HG03520 (cell line): ENCODE data around the gene SMIM12.
"Not testable (repeated sequence)": the region's sequence is repeated elsewhere in the genome, so short reads cannot be mapped to it uniquely, and the experiment has no call there.

ENCODE experiments used
- ATAC-seq: cut with Tn5 transposase; IDR thresholded peaks from one replicate; pipeline ENCODE4 v1.9.1; 2021; ENCODE audit warnings: mild to moderate bottlenecking, moderate library complexity; ENCODE audit not compliant: unreplicated experiment

Gene SMIM12

DNA sequence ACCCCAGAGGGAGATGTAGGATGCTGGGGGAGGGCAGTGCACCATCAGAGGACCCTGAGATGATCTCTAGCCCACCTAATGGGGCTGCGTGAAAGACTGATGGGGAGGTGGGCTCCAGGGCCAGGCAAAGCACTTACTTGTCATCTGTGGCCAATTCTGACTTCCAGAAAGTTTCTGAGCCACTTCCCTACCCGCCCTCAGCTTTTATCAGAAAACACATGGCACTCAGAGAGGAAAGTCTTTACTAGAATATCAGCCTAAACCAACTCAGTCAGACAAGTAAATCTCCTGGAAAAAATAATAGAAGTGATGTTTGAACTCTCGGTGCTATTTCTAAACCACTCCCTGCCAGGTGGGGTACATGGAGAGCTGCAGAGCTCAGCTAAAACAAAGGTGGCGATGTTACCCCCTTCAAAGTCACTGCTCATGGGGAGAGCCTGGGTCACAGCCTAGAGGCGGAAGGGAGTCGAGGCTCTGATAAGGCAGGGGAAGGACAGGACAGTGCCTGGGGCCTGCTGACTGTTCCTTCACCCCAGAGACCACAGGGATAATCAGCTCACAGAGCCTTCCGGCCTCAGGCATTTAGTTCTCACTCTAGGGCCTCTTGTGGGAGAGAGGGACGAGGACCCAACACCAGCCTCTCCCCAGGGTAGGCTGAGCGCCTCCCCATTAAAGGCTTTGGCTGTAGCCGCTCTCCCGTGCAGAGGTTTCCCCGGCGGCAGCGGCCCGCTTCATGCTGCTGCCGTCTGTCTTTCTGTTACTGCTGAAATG, 14.2 kb downstream of the SMIM12 start:
- ATAC-seq = no peak

DNA sequence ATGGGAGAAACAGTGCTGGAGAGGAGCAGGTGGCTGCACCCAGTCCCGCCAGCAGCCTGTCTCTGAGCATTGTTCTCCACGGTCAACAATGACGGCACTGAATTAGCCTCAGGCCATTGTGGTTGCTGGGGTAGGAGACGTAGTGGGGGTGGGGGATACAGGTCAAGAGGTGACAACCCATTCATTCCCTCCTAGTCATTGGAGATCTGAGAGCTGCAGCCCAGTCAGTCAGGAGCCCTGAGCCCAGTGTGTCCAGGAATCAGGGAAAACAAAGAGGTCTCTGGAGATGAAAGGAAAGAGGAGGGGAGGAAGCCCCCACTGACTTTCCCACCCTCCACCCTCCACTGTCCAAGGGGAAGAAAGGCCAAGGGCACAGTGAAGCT, 15.3 kb downstream of the SMIM12 start:
- ATAC-seq = no peak

DNA sequence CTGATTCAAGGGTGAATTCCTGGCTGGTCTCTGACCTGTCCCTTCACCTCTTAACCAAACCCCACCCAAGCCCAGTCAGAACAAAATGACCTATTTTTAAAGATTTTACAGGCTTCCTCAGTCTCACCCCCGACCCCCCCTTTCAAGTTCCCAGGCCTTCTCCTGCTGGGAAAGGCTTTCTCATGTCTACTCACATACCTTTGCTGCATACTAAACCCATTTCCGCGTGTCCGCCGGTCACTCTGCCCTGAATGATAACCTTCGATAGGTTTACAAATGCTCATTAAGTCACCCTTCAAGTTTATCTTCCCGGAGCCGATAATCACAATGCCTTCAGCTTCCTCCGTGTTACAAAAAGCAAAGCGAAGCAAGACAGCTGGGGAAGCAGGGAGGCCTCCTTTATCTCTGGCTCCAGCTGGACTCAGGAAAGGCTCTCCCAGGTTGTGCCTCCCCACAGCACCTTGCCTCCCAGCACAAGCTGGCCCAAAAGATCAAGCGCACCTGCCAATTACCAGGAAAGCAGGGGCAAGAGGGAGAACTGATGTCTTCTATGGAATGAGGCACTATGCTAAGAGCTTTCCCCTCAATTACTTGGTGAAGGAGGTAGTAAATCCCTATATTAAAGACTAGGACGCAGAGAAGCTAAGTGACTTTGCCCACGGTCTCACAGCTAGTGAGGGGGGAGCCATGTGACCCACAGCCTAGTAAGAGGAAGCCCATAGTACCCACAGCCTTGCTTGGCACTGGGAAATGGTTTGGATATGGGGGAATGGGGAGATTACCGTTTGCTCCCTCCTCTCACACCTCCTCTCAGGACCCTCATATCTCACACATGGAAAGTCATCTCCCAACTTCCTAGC, 15.9 kb downstream of the SMIM12 start:
- no peak for ATAC-seq

DNA sequence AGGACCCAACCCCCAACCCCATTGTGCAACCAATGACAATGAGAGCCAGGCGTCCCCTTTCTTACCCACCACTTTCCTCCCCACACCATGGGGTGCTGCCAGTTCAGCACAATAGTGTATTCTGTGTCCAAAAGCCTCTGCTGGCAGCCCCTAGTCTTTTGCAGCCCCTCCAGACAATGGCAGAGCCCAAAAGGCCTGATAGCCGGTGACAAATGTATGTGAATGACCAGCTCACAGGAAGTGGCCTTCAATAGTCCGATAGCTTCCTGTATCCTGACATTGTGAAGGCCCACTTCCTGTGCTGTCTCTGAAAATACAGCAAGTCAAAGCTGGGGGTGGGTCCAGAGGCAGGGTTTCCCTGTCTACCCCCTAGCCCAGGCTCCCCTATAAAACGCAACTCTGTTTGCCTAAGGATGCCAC, 16.6 kb downstream of the SMIM12 start:
- no peak for ATAC-seq

DNA sequence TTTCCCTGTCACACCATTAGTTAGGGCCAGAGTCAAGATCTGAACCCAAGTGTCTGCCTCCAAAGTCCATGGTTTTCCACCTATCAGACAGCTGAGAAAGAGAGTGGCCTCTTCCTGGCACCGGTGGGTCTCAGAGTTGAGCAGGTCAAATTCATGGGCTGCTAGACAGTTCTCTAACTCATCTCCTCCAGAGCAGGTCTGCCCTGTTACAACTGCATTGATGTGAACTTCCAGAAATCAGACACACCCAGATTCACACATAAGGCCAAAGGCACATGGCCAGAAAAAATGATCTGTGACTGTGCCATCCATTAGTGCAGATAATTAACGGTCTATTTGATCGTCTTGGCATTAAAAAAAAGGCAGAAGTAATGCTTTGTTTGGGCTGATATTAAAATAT, 17.5 kb downstream of the SMIM12 start:
- ATAC-seq = no peak

DNA sequence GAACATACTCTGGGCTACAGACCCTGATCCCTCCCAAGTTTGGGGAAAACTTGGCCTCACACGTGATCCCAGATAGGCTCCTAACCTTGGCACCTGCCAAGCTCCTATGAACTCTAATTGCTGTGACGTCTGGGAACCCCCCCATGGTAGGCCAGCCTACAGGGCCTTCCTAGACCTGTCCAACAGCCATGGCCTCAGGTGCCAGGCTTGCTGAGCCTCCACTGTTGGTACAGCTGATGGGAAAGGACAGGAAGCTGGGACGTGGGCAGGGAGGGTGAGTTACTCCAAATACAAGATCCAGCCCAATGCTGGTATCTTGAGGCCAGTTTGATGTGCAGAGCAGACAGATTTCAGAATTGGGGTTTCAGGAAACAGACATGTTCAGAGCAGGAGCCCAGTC, 19.1 kb downstream of the SMIM12 start:
- no peak for ATAC-seq

DNA sequence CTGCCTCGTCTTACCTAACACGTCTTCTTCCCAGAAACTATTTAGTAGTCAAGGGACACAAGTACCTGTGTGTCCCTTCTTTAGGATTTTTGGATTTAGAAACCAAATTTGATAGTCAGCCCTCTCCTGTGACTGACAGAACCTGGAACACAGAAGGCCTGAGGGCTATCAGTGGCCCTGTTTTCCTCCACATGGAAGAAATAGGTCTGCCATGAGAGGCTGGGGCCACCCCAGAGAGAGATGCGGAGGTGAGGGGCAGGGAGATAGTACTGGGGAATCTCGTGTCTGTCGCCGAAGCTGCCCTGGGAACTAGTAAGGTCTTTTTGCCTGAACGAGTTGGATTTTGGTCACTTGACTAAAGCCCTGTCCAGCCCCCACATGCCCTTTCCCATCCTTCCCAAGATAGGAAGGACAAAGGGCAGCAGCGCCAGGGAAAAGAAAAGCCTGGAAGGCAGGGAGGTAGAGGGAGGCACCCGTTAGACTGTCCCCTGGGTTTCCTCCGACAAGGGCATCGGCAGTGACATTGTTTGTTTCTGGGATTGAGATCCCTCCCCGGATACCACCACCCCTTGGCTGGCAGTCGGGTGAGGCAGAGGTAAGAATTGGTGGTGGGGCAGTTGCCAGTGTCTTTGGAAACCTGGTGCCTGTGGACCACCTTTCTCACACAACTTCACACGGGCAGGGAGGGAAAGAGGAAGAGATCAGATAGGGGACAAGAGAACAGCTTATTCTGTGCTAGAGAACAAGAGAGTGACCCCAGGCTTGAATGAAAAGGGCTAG, 19.8 kb downstream of the SMIM12 start:
- ATAC-seq = no peak

DNA sequence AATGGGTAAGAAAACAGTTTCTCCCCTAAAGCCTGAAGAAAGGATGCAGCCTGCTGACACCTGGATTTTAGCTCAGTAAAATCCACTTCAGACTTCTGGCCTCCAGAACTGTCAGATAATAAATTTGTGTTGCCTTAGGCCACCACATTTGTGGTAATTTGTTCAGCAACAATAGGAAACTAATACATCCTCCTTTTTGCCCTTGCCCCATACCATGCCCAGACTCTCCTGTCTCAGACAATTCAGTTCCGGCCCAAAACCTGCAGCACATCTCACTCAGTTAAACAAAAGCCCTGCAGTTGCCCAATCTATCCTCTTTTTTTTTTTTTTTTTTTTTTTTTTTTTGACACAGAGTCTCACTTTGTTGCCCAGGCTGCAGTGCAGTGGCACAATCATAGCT, 25.8 kb downstream of the SMIM12 start:
- no peak for ATAC-seq

DNA sequence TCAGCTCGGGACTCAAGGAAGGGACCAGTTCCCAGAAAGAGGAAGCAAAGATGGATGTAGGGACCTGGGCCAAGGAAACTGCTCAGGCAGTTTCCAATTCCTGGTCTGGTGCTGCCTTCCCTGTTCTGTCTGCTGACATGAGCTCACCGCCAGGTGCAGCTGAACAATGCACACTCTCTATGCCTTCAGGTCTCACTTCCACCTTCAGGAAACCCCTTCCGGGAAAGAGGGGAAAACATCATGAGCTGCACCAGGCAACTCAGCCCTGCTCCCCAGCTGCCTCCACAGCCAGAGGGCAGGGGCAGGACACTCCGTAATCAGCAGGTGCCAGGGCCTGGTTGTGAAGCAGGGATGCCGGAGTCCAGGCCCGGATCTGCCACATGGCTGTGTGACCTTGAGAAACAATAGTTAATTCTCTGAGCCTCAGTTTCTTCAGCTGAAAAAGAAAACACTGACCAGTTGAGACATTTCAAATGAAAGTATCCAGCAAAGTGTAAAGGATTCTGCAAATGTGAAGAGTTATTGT, 27.8 kb downstream of the SMIM12 start:
- ATAC-seq = no peak

DNA sequence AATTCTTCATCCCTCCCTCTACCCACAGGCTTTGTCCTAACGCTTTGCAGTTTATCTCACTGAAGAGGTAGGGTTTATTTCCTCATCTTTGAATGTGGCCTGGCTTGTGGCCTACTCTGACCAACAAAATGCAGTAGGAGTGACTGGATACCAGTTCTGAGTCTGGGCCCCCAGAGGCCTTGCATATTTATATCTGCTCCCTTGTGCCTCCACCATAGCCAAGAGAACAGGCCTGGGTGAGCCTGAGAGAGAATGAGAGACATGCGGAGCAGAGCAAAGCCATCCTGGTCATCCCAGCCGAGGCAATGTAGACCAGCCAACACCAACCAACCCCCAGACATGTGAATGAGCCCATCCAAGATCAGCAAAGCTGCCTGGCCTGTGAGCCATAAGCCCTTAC, 30.3 kb downstream of the SMIM12 start:
- no peak for ATAC-seq

DNA sequence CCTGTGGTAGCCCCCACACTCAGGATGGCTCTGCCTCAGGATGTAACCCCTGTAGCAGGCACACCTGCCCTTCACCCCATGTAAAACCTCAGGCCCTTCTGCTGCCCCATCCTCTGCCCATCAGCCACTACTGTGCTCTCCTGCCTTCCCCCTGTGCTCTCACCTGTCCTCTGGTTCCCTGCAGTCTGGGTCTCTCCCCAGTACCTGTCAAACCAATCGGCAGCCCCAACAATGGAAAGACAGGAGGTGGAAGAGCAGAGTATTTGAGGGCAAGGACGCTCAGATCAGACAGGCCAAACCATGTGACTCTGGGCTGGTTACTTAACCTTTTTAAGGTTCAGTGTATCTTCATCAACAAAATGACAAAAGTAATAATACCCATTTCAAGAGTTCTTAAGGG, 30.9 kb downstream of the SMIM12 start:
- ATAC-seq = no peak

DNA sequence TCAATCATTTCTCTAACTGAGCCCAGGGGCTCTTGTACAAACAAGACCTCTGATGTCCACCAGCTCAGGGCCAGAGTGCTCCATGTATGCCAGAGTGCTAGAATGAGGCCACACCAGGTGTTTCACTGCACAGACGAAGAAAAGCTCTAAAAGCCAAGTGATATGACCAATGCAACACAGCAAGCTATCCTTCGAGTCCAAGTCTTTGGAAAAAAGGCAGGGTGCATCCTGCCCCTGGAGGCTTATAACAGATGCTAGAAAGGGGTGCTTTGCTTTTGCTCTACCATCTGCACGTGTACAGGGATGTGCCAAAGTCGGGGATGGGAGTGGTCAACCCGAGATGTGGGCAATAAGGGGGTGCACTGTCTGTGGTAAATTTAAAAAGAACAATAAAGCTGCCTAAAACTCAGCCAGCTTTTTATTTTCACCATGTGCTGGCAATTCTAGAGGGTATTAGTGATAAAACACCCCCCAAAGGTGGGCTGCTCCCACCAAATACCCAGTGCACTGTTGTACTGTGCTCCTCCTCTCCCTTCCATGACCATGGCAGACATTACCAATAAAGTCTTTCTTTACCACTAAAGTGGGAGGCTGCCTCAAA, 32.1 kb downstream of the SMIM12 start:
- ATAC-seq = no peak

DNA sequence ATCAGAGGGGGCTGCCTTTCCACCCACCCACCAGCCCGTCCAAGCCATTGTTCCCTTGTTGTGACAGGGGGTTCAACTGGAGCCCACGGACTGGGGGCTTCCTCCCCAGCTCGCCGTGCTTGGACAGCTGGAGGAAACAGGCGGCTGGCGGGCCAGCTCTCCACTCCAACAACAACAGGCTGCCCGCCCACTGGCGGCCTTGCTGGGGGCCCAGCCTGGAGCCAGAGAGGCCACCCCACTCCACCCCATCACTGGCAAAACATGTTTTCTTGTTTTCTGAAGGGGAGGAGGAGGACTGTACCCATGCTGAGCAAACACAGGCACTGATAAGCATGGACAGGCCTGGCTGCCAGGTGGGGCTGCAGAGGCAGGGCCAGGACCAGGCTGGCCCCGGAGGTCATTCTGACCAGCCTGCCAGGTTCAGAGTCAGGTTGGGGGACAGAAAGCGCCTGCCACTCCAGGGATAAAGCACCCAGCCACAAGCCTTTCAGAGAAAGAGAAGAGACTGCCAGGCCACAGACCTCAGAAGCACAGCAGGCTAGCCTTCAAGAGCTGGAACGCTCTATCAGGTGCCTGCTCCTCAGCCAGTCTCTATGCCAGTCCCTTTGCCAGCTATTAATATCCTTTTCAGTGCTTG, 34.0 kb downstream of the SMIM12 start:
- ATAC-seq = no peak

DNA sequence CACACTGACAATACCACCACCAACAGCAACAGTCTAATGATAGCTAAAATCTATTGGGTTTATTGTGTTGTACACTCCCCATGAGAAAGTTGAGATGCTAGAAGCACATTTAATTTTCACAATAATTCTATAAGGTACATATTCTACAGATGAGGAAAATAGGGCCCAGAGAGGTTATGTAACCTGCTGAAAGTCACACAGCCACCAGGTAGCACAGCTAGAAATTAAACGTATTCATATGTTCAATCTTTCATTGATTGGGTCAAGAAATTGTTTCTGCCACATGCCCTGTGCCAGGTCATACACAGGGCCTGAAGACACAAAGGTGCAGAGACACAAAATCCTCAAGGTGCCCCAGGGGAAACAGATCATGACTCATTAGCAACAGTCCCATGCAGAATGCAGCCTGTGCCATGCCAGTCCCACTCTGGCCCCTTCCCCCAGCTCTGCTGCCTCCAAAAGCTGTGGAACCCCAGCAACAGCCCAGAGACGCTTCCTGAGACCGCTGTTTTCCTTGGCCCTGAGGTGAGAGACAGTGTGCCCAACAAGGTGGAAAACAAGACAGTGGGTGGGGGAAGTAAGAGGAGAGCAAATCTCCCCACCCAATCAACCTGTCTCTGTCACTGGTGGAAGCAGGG, 34.6 kb downstream of the SMIM12 start:
- ATAC-seq = no peak

DNA sequence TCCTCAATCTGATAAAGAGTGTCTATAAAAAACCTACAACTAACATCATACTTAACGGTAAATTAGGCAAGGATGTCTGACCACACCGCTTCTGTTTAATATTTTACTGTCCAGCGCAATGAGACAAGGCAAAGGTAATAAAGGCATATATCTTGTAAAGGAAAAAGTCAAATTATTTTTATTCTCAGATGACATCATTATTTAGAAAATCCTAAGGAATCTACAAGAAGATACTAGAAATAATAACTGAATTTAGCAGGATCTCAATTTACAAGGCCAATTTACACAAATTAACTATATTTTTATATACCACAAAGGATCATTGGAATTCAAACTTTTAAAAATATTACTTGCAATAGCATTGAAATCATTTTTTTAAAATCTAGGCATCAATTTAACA, 37.3 kb downstream of the SMIM12 start:
- ATAC-seq = no peak

DNA sequence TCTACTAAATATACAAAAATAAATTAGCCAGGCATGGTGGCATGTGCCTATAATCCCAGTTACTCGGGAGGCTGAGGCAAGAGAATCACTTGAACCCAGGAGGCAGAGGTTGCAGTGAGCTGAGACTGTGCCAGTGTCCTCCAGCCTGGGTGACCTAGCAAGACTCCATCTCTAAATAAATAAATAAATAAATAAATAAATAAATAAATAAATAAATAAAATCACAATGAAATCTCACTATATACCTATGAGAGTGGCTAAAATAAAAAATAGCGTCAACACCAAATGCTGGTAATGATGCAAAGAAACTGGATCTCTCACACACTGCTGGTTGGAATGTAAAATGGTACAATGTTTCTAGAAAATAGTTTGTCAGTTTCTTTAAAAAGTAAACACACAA, 40.7 kb downstream of the SMIM12 start:
- not testable (repeated sequence) for ATAC-seq

DNA sequence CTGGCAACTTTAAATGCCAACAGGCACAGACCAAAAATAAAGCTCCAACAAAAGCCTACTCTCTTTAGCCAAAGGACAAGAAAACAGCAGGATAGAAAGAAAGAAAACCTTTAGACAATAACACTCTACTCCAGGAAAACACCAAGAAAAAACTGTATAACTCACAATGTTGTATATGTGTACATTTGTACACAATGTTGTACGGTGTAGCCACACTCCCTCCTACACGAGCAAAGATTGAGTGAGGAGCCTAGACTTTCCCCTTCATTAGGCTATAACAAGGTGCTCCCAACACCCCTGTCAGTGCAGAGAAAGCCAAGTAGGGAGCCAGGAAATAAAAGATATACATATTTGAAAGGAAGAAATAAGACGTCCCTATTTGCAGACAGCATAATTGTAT, 42.8 kb downstream of the SMIM12 start:
- ATAC-seq = no peak

DNA sequence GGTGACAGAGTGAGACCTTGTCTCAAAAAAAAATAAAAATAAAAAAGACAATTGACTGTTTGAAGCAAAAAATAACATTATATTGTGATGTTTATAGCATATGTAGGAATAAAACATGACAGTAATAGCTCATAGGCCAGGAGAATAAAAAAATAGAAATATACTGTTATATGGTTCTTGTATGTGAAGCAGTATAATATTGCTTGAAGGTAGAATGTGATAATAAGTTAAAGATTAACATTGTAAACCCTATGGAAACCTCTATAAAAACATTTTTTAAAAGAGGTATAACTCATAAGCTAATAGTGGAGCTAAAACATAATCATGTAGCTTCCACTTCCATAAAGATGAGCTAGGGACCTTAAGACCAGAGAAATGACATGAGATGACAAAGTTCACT, 43.2 kb downstream of the SMIM12 start:
- no peak for ATAC-seq

DNA sequence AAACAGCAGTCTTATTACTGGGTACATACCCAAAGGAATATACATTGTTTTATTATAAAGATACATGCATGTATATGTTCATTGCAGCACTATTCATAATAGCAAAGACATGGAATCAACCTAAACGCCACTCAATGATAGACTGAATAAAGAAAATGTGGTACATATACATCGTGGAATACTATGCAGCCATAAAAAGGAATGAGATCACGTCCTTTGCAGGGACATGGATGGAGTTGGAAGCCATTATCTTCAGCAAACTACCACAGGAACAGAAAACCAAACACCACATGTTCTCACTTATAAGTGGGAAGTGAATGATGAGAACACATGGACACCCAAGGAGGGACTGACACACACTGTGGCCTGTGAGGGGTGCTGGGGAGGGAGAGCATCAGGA, 48.8 kb downstream of the SMIM12 start:
- not testable (repeated sequence) for ATAC-seq
